SJSA1 (cell line): ENCODE measurements around the gene EIF5A. TPM values are rescaled to one million over a fixed set of nuclear protein-coding genes. Genes with fewer than 3 reads are reported as not detected.

Source experiments
- DNase-seq, 2 experiments: peaks; one replicate each; pipeline ENCODE4 v3.0.0-alpha.2; 2015 to 2020; ENCODE audit warnings: low spot score in 2 of 2, low read depth in 1 of 2
- H3K27ac ChIP-seq: fragments of 250-450 bp; sonication (Bioruptor Pico); 2 replicates; pipeline ENCODE4 v1.5.1; 2020; ENCODE audit warnings: mild to moderate bottlenecking, moderate library complexity
- H3K27me3 ChIP-seq: fragments of 250-450 bp; sonication (Bioruptor Pico); replicated peaks from 2 replicates; pipeline ENCODE4 v1.5.1; 2020; ENCODE audit warnings: mild to moderate bottlenecking, moderate library complexity
- H3K36me3 ChIP-seq: fragments of 250-450 bp; sonication (Bioruptor Pico); 2 replicates; pipeline ENCODE4 v1.5.1; 2020; ENCODE audit warnings: mild to moderate bottlenecking
- H3K4me1 ChIP-seq: fragments of 250-450 bp; sonication (Bioruptor Pico); replicated peaks from 2 replicates; pipeline ENCODE4 v1.6.1; 2021; ENCODE audit warnings: mild to moderate bottlenecking
- H3K4me3 ChIP-seq: fragments of 250-450 bp; sonication (Bioruptor Pico); 2 replicates; pipeline ENCODE4 v1.5.1; 2020; ENCODE audit warnings: mild to moderate bottlenecking
- H3K9me3 ChIP-seq: fragments of 250-450 bp; sonication (Bioruptor Pico); replicated peaks from 2 replicates; pipeline ENCODE4 v1.5.1; 2020; ENCODE audit warnings: mild to moderate bottlenecking
- total RNA-seq: library from RNA; depleted of rRNA; stranded (reverse); fragments of >200 nt; shearing (Covaris generic); gene quantifications from 2 replicates; pipeline ENCODE4 v1.2.3, GENCODE V29; 2014

EIF5A gene
- total RNA-seq, 1 experiment from 2014 or later = 632 TPM

GRCh38 chr17:7280519-7281073 is 26.8 kb upstream of the EIF5A start:
- Histone ChIP-seq H3K27me3 (peaks cover 17% of the 10 kb centered on the region), H3K4me1 (peaks cover 18% of the 10 kb centered on the region), H3K9me3 (no peaks in the 10 kb centered on the region), H3K4me3 (peak overlapping the region; percentile 35), H3K27ac (no peak overlapping the region), H3K36me3 (no peaks in the 10 kb centered on the region)
- peak; percentile 76 to 82 for DNase-seq

GRCh38 chr17:7281074-7281952 is 26.1 kb upstream of the EIF5A start, which contains the start of gene SLC2A4:
TSS of gene SLC2A4 (plus strand) at chr17:7281718. CDS start at chr17:7281935, 217 bp downstream.
- Histone ChIP-seq H3K36me3 (no peaks in the 10 kb centered on the region), H3K9me3 (no peaks in the 10 kb centered on the region), H3K4me3 (peak within 1 kb of the TSS; percentile 35), H3K27me3 (peaks cover 20% of the 10 kb centered on the region), H3K4me1 (peaks cover 18% of the 10 kb centered on the region), H3K27ac (no peak within 1 kb of the TSS)
- peak; percentile 91 for DNase-seq

GRCh38 chr17:7281953-7282751 is 25.3 kb upstream of the EIF5A start:
- Histone ChIP-seq H3K4me3 (peak overlapping the region; percentile 35), H3K27me3 (peaks cover 25% of the 10 kb centered on the region), H3K36me3 (no peaks in the 10 kb centered on the region), H3K9me3 (no peaks in the 10 kb centered on the region), H3K27ac (no peak overlapping the region), H3K4me1 (peaks cover 18% of the 10 kb centered on the region)
- DNase-seq = no peak

- DNase-seq = no peak
- Histone ChIP-seq H3K4me1 (peaks cover 18% of the 10 kb centered on the region), H3K27ac (no peak overlapping the region)
Observed at GRCh38 chr17:7282752-7283321, 24.6 kb upstream of the EIF5A start.

GRCh38 chr17:7283471-7284216 is 23.8 kb upstream of the EIF5A start:
- H3K27me3 ChIP-seq = peaks cover 30% of the 10 kb centered on the region
- H3K4me1 ChIP-seq = peaks cover 18% of the 10 kb centered on the region
- no peaks in the 10 kb centered on the region for H3K36me3 ChIP-seq
- DNase-seq = no peak
- H3K9me3 ChIP-seq = no peaks in the 10 kb centered on the region
- no peak overlapping the region for H3K27ac ChIP-seq
- H3K4me3 ChIP-seq = no peak overlapping the region

More at GRCh38 chr17:7282752-7283321, 24.6 kb upstream of the EIF5A start:
- Histone ChIP-seq H3K36me3 (no peaks in the 10 kb centered on the region), H3K9me3 (no peaks in the 10 kb centered on the region), H3K4me3 (no peak overlapping the region), H3K27me3 (peaks cover 25% of the 10 kb centered on the region)

- Histone ChIP-seq H3K4me3 (no peak overlapping the region), H3K27me3 (peaks cover 40% of the 10 kb centered on the region), H3K4me1 (peaks cover 18% of the 10 kb centered on the region), H3K36me3 (no peaks in the 10 kb centered on the region), H3K9me3 (no peaks in the 10 kb centered on the region), H3K27ac (no peak overlapping the region)
- no peak for DNase-seq
Observed at GRCh38 chr17:7284911-7285310, 22.5 kb upstream of the EIF5A start.

GRCh38 chr17:7285679-7286078 is 21.7 kb upstream of the EIF5A start:
- Histone ChIP-seq H3K4me3 (no peak overlapping the region), H3K9me3 (no peaks in the 10 kb centered on the region), H3K36me3 (no peaks in the 10 kb centered on the region), H3K27me3 (peaks cover 46% of the 10 kb centered on the region), H3K27ac (no peak overlapping the region), H3K4me1 (peaks cover 16% of the 10 kb centered on the region)
- no peak for DNase-seq

GRCh38 chr17:7289256-7290032 is 18.0 kb upstream of the EIF5A start:
- H3K27ac ChIP-seq = no peak overlapping the region
- peaks cover 4% of the 10 kb centered on the region for H3K4me1 ChIP-seq
- peaks cover 64% of the 10 kb centered on the region for H3K27me3 ChIP-seq
- no peaks in the 10 kb centered on the region for H3K36me3 ChIP-seq
- no peaks in the 10 kb centered on the region for H3K9me3 ChIP-seq
- no peak for DNase-seq
- no peak overlapping the region for H3K4me3 ChIP-seq

GRCh38 chr17:7290166-7290565 is 17.3 kb upstream of the EIF5A start:
- no peak overlapping the region for H3K27ac ChIP-seq
- no peak for DNase-seq
- H3K36me3 ChIP-seq = no peaks in the 10 kb centered on the region
- H3K4me1 ChIP-seq = peaks cover 10% of the 10 kb centered on the region
- peaks cover 71% of the 10 kb centered on the region for H3K27me3 ChIP-seq
- H3K4me3 ChIP-seq = no peak overlapping the region
- H3K9me3 ChIP-seq = no peaks in the 10 kb centered on the region

GRCh38 chr17:7290685-7291084 is 16.7 kb upstream of the EIF5A start:
- Histone ChIP-seq H3K27me3 (peaks cover 75% of the 10 kb centered on the region), H3K36me3 (no peaks in the 10 kb centered on the region), H3K4me1 (peaks cover 10% of the 10 kb centered on the region), H3K4me3 (no peak overlapping the region), H3K9me3 (no peaks in the 10 kb centered on the region), H3K27ac (no peak overlapping the region)
- DNase-seq = no peak

GRCh38 chr17:7292194-7292593 is 15.2 kb upstream of the EIF5A start:
- Histone ChIP-seq H3K9me3 (no peaks in the 10 kb centered on the region), H3K27ac (no peak overlapping the region), H3K36me3 (no peaks in the 10 kb centered on the region), H3K4me3 (no peak overlapping the region), H3K4me1 (peaks cover 19% of the 10 kb centered on the region), H3K27me3 (peaks cover 67% of the 10 kb centered on the region)
- DNase-seq = no peak

- H3K9me3 ChIP-seq = no peaks in the 10 kb centered on the region
- no peak overlapping the region for H3K27ac ChIP-seq
- H3K4me1 ChIP-seq = peaks cover 19% of the 10 kb centered on the region
- no peaks in the 10 kb centered on the region for H3K36me3 ChIP-seq
- DNase-seq = no peak
- peaks cover 67% of the 10 kb centered on the region for H3K27me3 ChIP-seq
- H3K4me3 ChIP-seq = no peak overlapping the region
Observed at GRCh38 chr17:7292729-7293128, 14.7 kb upstream of the EIF5A start.
